GM12891 (cell line): ENCODE data around the gene MXD1.

ENCODE experiments used
- DNase-seq: peaks from one replicate; pipeline ENCODE4 v3.0.0; 2011; ENCODE audit warnings: low spot score; ENCODE audit not compliant: insufficient read length
- FAIRE-seq: peaks from 2 replicates; lab custom pipeline; 2011; peaks lifted over from hg19 to GRCh38; lab: Jason Lieb, UNC
- PAX5 ChIP-seq: IDR thresholded peaks from 2 replicates; pipeline ENCODE4 v1.6.1; 2011; ENCODE audit warnings: low read length, moderate library complexity, mild to moderate bottlenecking; ENCODE audit not compliant: insufficient read depth, severe bottlenecking
- POLR2A ChIP-seq: IDR thresholded peaks from 2 replicates; pipeline ENCODE4 v1.6.1; 2011; ENCODE audit warnings: low read depth, low read length, control low read depth
- POLR2AphosphoS5 ChIP-seq: IDR thresholded peaks from 2 replicates; pipeline ENCODE4 v1.6.1; 2011; ENCODE audit warnings: low read depth, low read length, control low read depth
- POU2F2 ChIP-seq: IDR thresholded peaks from 2 replicates; pipeline ENCODE4 v1.6.1; 2011; ENCODE audit warnings: low read depth, mild to moderate bottlenecking, control low read depth, low read length, moderate library complexity
- SPI1 ChIP-seq: IDR thresholded peaks from 2 replicates; pipeline ENCODE4 v1.6.1; 2011; ENCODE audit warnings: low read depth, low read length, control low read depth
- TAF1 ChIP-seq: IDR thresholded peaks from 2 replicates; pipeline ENCODE4 v1.6.1; 2011; ENCODE audit warnings: low read depth, low read length, control low read depth

Gene MXD1

DNA sequence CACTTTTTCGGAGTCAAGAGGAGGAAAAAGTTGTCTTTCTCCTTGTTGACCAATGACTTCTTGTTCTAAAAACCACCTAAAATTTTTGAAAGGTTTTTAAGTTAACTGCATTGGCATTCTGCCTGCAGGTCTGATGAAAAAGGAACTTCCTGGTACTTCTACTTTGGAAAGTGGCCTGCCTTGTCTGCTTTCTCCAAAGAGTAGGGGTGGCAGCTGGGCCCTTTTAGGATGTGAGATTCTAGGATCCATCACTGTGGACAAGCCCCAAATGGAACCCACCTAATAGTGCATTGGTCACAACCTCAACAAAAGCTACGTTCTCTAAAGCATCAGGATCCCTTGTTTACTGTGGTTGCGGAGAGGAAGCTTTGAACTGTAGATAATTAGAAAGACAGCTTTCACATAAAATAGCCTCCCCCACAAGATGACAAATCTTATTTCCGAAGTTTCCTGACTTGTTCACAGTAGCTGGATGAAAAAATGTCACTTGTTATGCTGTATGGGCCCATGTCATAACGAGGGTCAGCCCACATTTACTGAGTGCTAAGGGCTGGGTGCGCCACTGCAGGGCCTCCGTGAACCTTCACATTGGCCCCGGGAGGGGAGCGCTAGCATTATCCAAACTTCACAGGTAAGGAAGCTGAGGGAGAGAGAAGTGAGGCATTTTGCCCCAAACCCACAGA, 29.1 kb downstream of the MXD1 start:
- no peak for DNase-seq

GRCh38 chr2:69944756-69945155, 29.8 kb downstream of the MXD1 start:
- FAIRE-seq (no peak), DNase-seq (no peak)
- TF ChIP-seq POU2F2 = no peak
- TF ChIP-seq POLR2A = no peak
- TF ChIP-seq POLR2AphosphoS5 = no peak
- TF ChIP-seq PAX5 = no peak
- no peak for TF ChIP-seq SPI1
- no peak for TF ChIP-seq TAF1

More for the DNA sequence above, 29.1 kb downstream of the MXD1 start:
- TF ChIP-seq POLR2AphosphoS5 (no peak), SPI1 (no peak)
- FAIRE-seq = no peak

DNA sequence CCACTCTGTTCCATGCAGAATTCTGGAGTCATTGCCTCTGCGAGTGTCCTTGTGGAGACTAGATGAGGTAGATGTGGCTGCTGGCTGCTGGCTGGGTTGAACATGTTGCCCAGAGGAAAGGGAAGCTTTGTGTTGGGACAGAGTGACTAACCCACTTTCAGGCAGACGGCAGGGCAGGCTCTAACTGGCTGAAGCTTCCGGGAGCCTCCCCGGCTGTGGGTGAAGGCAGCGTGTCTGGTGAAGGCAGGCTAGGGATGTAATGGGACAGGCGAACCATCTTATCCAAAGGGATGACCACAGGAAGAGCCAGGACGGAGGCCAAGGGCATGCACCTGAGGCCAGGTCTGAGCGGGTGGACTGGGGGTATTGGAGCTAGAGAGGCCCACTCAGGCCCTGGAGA, 30.5 kb downstream of the MXD1 start:
- no peak for DNase-seq
- TF ChIP-seq POLR2A (no peak), POLR2AphosphoS5 (no peak), TAF1 (no peak), SPI1 (no peak), POU2F2 (no peak), PAX5 (no peak)
- no peak for FAIRE-seq

DNA sequence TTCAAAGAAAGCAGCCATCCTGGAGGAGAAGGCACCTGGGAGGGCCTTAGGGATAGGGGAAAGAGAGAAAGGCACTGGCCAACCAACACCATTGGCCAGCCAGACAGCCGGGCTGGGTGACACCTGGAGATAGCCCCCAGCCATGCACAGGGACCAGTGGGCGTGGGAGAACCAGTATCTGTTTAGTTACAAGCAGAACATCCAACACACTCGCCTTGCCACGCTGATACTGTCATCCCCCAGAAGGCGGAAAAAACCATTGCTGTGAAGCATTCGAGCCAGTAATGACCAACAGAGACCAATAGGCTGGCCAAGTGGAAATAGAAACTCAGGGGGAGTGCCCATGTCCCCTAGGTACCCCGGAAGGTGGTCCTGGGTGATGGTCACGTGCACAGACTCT, 31.0 kb downstream of the MXD1 start:
- FAIRE-seq (no peak), DNase-seq (no peak)
- TF ChIP-seq PAX5 (no peak), POLR2A (no peak), TAF1 (no peak), POLR2AphosphoS5 (no peak), POU2F2 (no peak), SPI1 (no peak)

GRCh38 chr2:69946351-69947324, 31.7 kb downstream of the MXD1 start:
- DNase-seq = peak; percentile 57
- TF ChIP-seq TAF1 (0 out of 2 replicates have a peak, but pooled peaks have one; percentile 12), POU2F2 (no peak), PAX5 (no peak), SPI1 (peak; percentile 67)
- FAIRE-seq = peak; percentile 83

GRCh38 chr2:69947325-69947931, 32.5 kb downstream of the MXD1 start:
- no peak for DNase-seq
- no peak for FAIRE-seq
- TF ChIP-seq SPI1 (no peak), TAF1 (no peak), POU2F2 (no peak), POLR2AphosphoS5 (no peak), POLR2A (no peak), PAX5 (no peak)

GRCh38 chr2:69948032-69948962, 33.4 kb downstream of the MXD1 start:
- DNase-seq = no peak
- no peak for TF ChIP-seq POLR2AphosphoS5
- no peak for TF ChIP-seq POU2F2
- TF ChIP-seq PAX5 = no peak
- no peak for TF ChIP-seq POLR2A
- TF ChIP-seq TAF1 = no peak
- no peak for TF ChIP-seq SPI1
- no peak for FAIRE-seq

GRCh38 chr2:69948963-69949645, 34.2 kb downstream of the MXD1 start:
- TF ChIP-seq POLR2AphosphoS5 (no peak), POU2F2 (no peak), SPI1 (no peak), POLR2A (no peak), PAX5 (no peak), TAF1 (no peak)
- no peak for DNase-seq
- no peak for FAIRE-seq
